ENCODE results near the gene KNDC1.

- TF ChIP-seq POLR2A (IDR thresholded peaks at IDR 0.05) (no peak), CTCF (IDR thresholded peaks at IDR 0.05) (no peak)
These were observed 27.3 kb downstream of the KNDC1 start for GRCh38 chr10:133187091-133187905.
